WERI-Rb-1 (cell line): ENCODE results near the gene NDUFC2.

Experiments used
- DNase-seq: peaks from one replicate; pipeline ENCODE4 v3.0.0-alpha.2; 2020
- H3K27ac ChIP-seq: fragments of 250-450 bp; sonication (Bioruptor Pico); 2 replicates; pipeline ENCODE4 v1.5.1; 2020; ENCODE audit warnings: mild to moderate bottlenecking, moderate library complexity
- H3K27me3 ChIP-seq: fragments of 250-450 bp; sonication (Bioruptor Pico); 2 replicates; pipeline ENCODE4 v1.5.1; 2021; ENCODE audit warnings: mild to moderate bottlenecking, low read depth, moderate library complexity; ENCODE audit not compliant: insufficient read depth, severe bottlenecking
- H3K36me3 ChIP-seq: fragments of 250-450 bp; sonication (Bioruptor Pico); 2 replicates; pipeline ENCODE4 v1.5.1; 2020; ENCODE audit warnings: mild to moderate bottlenecking, moderate library complexity
- H3K4me3 ChIP-seq: 2 replicates; pipeline ENCODE4 v1.5.1; 2011; ENCODE audit warnings: low read depth, mild to moderate bottlenecking, control low read depth, low read length
- H3K9me3 ChIP-seq: fragments of 250-450 bp; sonication (Bioruptor Pico); 2 replicates; pipeline ENCODE4 v1.5.1; 2021; ENCODE audit warnings: mild to moderate bottlenecking, moderate library complexity; ENCODE audit not compliant: severe bottlenecking
- CTCF ChIP-seq: IDR thresholded peaks from 2 replicates; pipeline ENCODE4 v1.5.1; 2011; ENCODE audit warnings: low read depth, mild to moderate bottlenecking, control low read depth, inconsistent platforms, low read length

The NDUFC2 gene

GRCh38 chr11:78020246-78020645, 59.4 kb downstream of the NDUFC2 start:
- Histone ChIP-seq H3K4me3 (no peak overlapping the region), H3K27me3 (no peaks in the 10 kb centered on the region), H3K27ac (no peak overlapping the region), H3K36me3 (no peaks in the 10 kb centered on the region), H3K9me3 (no peaks in the 10 kb centered on the region)
- TF ChIP-seq CTCF, result no peak
- no peak for DNase-seq

GRCh38 chr11:78019808-78020207, 59.9 kb downstream of the NDUFC2 start:
- DNase-seq, result no peak
- H3K27ac ChIP-seq, result no peak overlapping the region
- no peaks in the 10 kb centered on the region for H3K36me3 ChIP-seq
- H3K4me3 ChIP-seq, result no peak overlapping the region
- TF ChIP-seq CTCF, result no peak
- H3K9me3 ChIP-seq, result no peaks in the 10 kb centered on the region
- H3K27me3 ChIP-seq, result no peaks in the 10 kb centered on the region
